Adrenal gland (tissue), 5 donors: Measurements from ENCODE around the gene RYR1.

Experiments used
- CTCF ChIP-seq, 6 experiments: fragments of 450-650 bp in 4 of 6; fragments of 200-600 bp in 2 of 6; sonication (generic) in 1 of 6; IDR thresholded peaks; 1 replicate in 5 of 6; 2 replicates in 1 of 6; pipeline versions ENCODE4 v1.5.1 to v1.8.0; 2016 to 2021; ENCODE audit warnings: antibody characterized with exemption in 6 of 6, mild to moderate bottlenecking in 2 of 6, moderate library complexity in 1 of 6
- POLR2A ChIP-seq, 2 donors: fragments of 450-650 bp; IDR thresholded peaks; one replicate each; pipeline ENCODE4 v1.6.1; 2017; ENCODE audit warnings: antibody characterized with exemption in 2 of 2, mild to moderate bottlenecking in 2 of 2, moderate library complexity in 1 of 2
- donor health status: DM: no; HTN: no; CAD: no.

DNA sequence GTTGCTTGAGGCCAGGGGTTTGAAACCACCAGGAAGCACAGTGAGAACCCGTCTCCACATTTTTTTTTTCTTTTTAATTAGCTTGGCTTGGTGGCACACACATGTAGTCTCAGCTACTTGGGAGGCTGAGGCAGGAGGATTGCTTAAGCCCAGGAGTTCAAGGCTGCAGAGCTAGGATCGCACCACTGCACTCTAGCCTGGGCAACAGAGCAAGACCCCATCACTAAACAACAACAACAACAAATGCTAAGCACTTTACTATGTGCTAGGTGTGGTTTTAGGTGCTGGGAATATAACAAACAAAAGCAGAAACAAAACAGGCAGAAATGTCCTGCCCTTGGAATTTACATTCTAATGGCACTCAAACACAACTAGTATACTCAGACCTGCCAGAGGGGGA, 51.3 kb downstream of the RYR1 start:
- TF ChIP-seq CTCF (IDR thresholded peaks at IDR 0.05): no peak
- TF ChIP-seq POLR2A (IDR thresholded peaks at IDR 0.05): no peak
